Central memory CD4-positive, alpha-beta T cell (primary cell): ENCODE data around the gene PRAMEF12.
"Not testable (repeated sequence)": the region's sequence is repeated elsewhere in the genome, so short reads cannot be mapped to it uniquely, and the experiment has no call there.

Source experiments
- DNase-seq: peaks from one replicate; pipeline ENCODE4 v3.0.0; 2022
- total RNA-seq, 3 experiments: gene quantifications; one replicate each; lab custom pipeline; 2026; lab: John Stamatoyannopoulos, UW

The PRAMEF12 gene
- total RNA-seq = 0 reads per million in 3 experiments

- DNase-seq = no peak
These were observed at the start of gene PRAMEF12 for GRCh38 chr1:12773438-12773837. TSS of gene PRAMEF12 (plus strand) at chr1:12773738. CDS start at chr1:12774868, 1,130 bp downstream.

GRCh38 chr1:12728391-12728790, 45.1 kb upstream of the PRAMEF12 start:
- DNase-seq = no peak

GRCh38 chr1:12730156-12730555, 43.4 kb upstream of the PRAMEF12 start:
- DNase-seq = no peak

- not testable (repeated sequence) for DNase-seq
These were observed 42.5 kb upstream of the PRAMEF12 start for GRCh38 chr1:12731084-12731483.

- no peak for DNase-seq
These were observed 38.9 kb upstream of the PRAMEF12 start for GRCh38 chr1:12734651-12735050.

- no peak for DNase-seq
These were observed 34.6 kb upstream of the PRAMEF12 start for GRCh38 chr1:12738934-12739333.

- no peak for DNase-seq
These were observed 33.9 kb upstream of the PRAMEF12 start for GRCh38 chr1:12739613-12740012.

GRCh38 chr1:12741946-12742345, 31.6 kb upstream of the PRAMEF12 start:
- no peak for DNase-seq

GRCh38 chr1:12745126-12745991, 28.2 kb upstream of the PRAMEF12 start:
- no peak for DNase-seq

- DNase-seq = no peak
These were observed 27.6 kb upstream of the PRAMEF12 start, which contains the start of gene CFAP107 for GRCh38 chr1:12745992-12746323. TSS of gene CFAP107 (plus strand) at chr1:12746200. CDS start at chr1:12746431, 231 bp downstream.

GRCh38 chr1:12748778-12749355, 24.7 kb upstream of the PRAMEF12 start:
- no peak for DNase-seq

GRCh38 chr1:12754738-12755137, 18.8 kb upstream of the PRAMEF12 start:
- DNase-seq = no peak

- DNase-seq = no peak
These were observed 17.3 kb upstream of the PRAMEF12 start for GRCh38 chr1:12756273-12756672.

GRCh38 chr1:12756768-12757413, 16.6 kb upstream of the PRAMEF12 start:
- DNase-seq = no peak

GRCh38 chr1:12757836-12758235, 15.7 kb upstream of the PRAMEF12 start:
- DNase-seq = no peak

- no peak for DNase-seq
These were observed 13.2 kb upstream of the PRAMEF12 start for GRCh38 chr1:12760256-12760795.

GRCh38 chr1:12761781-12762180, 11.8 kb upstream of the PRAMEF12 start:
- no peak for DNase-seq

- DNase-seq = no peak
These were observed 10.8 kb upstream of the PRAMEF12 start for GRCh38 chr1:12762766-12763165.

GRCh38 chr1:12763479-12763878, 10.1 kb upstream of the PRAMEF12 start:
- DNase-seq = no peak

GRCh38 chr1:12764016-12764415, 9.5 kb upstream of the PRAMEF12 start:
- no peak for DNase-seq

GRCh38 chr1:12769031-12769430, 4.5 kb upstream of the PRAMEF12 start:
- DNase-seq = no peak

- no peak for DNase-seq
These were observed 3.5 kb upstream of the PRAMEF12 start for GRCh38 chr1:12769976-12770505.

- DNase-seq = no peak
These were observed 2.9 kb upstream of the PRAMEF12 start for GRCh38 chr1:12770620-12771019.
